GM10847 (cell line): ENCODE measurements around the gene ERGIC3.

Source experiments
- POLR2A ChIP-seq: IDR thresholded peaks from 2 replicates; pipeline ENCODE4 v1.6.1; 2011; ENCODE audit not compliant: insufficient read length; ENCODE audit errors: extremely low read depth

ERGIC3 gene

GRCh38 chr20:35572838-35573237, 31.0 kb downstream of the ERGIC3 start:
- TF ChIP-seq POLR2A: no peak

- no peak for TF ChIP-seq POLR2A
Observed at GRCh38 chr20:35575958-35576357, 34.1 kb downstream of the ERGIC3 start.

- TF ChIP-seq POLR2A: no peak
Observed at GRCh38 chr20:35576816-35577215, 34.9 kb downstream of the ERGIC3 start.

DNA sequence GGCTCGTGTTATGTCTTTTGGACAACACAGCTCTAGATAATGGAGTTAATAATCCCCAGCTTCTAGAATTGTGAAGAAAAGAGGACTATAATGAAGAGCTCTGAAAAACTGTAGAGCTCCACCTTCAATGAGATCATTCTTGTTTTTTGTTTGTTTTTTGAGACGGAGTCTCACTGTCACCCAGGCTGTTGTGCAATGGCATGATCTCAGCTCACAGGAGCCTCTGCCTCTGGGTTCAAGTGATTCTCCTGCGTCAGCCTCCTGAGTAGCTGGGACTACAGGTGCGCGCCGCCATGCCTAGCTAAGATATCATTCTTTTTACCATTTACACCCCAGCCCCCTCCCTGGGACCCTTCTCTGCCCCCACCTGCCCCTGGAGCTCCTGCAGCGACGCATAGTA, 36.6 kb downstream of the ERGIC3 start:
- no peak for TF ChIP-seq POLR2A

DNA sequence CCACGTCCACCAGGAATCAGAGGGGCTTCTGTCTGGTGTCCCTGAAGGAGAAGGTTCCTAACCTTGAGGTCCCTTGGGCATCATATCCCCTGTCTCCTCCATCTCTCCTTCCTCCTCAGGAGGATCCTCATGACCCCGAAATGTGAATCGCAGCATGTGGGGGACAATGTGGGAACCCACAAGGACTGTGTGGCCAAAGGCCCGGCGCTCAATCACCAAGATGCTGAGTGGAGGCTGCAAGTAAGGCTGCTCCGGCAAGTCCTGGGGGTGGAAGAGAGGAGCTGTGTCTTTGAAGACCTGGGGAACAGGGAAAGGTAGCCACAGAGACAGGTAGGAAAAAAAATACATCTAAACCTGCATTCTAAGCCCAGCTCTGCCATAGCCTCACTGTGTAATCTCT, 37.3 kb downstream of the ERGIC3 start:
- no peak for TF ChIP-seq POLR2A

GRCh38 chr20:35582131-35582530, 40.3 kb downstream of the ERGIC3 start:
- TF ChIP-seq POLR2A: no peak

- TF ChIP-seq POLR2A: no peak
Observed at GRCh38 chr20:35582741-35583404, 41.0 kb downstream of the ERGIC3 start.

- no peak for TF ChIP-seq POLR2A
Observed at GRCh38 chr20:35583636-35584560, 42.0 kb downstream of the ERGIC3 start.

- TF ChIP-seq POLR2A: no peak
Observed at GRCh38 chr20:35586751-35587425, 45.0 kb downstream of the ERGIC3 start.

DNA sequence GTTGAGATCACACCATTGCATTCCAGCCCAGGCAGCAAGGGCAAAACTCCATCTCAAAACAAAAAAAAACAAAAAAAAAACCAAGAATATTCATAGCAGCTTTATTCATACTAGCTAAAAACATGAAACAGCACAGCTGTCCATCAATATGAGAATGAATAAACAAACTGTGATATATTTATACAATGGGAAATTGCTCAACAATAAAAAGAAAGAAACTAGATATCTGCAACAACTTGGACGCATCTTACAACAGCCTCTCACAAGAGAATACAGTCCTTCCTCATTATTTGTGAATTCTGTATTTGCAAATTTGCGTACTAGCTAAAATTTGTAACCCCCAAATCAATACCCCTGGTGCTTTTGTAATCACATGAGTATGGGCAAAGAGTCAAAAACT, 45.6 kb downstream of the ERGIC3 start:
- TF ChIP-seq POLR2A: no peak

DNA sequence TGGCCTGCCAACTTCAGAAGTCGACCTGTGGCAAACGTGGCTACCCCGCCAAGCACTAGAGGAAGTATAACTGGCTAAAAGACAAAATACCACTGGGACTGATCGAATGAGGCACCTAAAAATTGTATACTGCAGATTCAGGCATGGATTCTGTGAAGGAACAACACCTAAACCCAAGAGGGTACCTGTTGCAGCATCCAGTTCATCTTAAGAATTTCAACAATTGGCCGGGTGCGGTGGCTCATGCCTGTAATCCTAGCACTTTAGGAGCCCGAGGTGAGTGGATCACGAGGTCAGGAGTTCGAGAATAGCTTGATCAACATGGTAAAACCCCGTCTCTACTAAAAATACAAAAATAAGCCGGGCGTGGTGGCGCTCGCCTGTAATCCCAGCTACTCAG, 46.5 kb downstream of the ERGIC3 start:
- no peak for TF ChIP-seq POLR2A

GRCh38 chr20:35592339-35592974, 50.6 kb downstream of the ERGIC3 start:
- no peak for TF ChIP-seq POLR2A

GRCh38 chr20:35595456-35595855, 53.6 kb downstream of the ERGIC3 start:
- TF ChIP-seq POLR2A: no peak

- TF ChIP-seq POLR2A: no peak
Observed at GRCh38 chr20:35595901-35596300, 54.0 kb downstream of the ERGIC3 start.

- TF ChIP-seq POLR2A: no peak
Observed at GRCh38 chr20:35597186-35597585, 55.3 kb downstream of the ERGIC3 start.
